ENCODE data around the gene GNRH2.
A peak's percentile ranks its signal among the peaks of the same experiment; 100 is the strongest.
"Not testable (repeated sequence)": the region's sequence is repeated elsewhere in the genome, so short reads cannot be mapped to it uniquely, and the experiment has no call there.

The GNRH2 gene

GRCh38 chr20:3072530-3073250, 29.3 kb downstream of the GNRH2 start:
- no peak for DNase-seq

GRCh38 chr20:3073251-3073643, 29.8 kb downstream of the GNRH2 start:
- DNase-seq, result not testable (repeated sequence)

GRCh38 chr20:3074812-3075211, 31.4 kb downstream of the GNRH2 start:
- DNase-seq, result no peak

- not testable (repeated sequence) for DNase-seq
These were observed 31.9 kb downstream of the GNRH2 start for GRCh38 chr20:3075315-3075714.

GRCh38 chr20:3077618-3078134, 34.3 kb downstream of the GNRH2 start:
- DNase-seq, result no peak

- DNase-seq, result peak in 24 of 51 donors; percentile 10 to 70 (median 30)
These were observed 37.5 kb downstream of the GNRH2 start for GRCh38 chr20:3080939-3081388.

- DNase-seq, result no peak
These were observed 38.2 kb downstream of the GNRH2 start for GRCh38 chr20:3081641-3082040.

GRCh38 chr20:3082306-3082951, 39.0 kb downstream of the GNRH2 start:
- no peak for DNase-seq

GRCh38 chr20:3082955-3083952, 39.8 kb downstream of the GNRH2 start:
- DNase-seq, result no peak

- no peak for DNase-seq
These were observed 41.0 kb downstream of the GNRH2 start, which contains the start of gene AVP for GRCh38 chr20:3084283-3084985. Gene AVP (minus strand): TSS chr20:3084724. CDS start chr20:3084674, 50 bp downstream.

GRCh38 chr20:3084986-3085360, 41.6 kb downstream of the GNRH2 start:
- DNase-seq, result no peak

- DNase-seq, result no peak
These were observed 42.2 kb downstream of the GNRH2 start for GRCh38 chr20:3085571-3086072.

- no peak for DNase-seq
These were observed 44.6 kb downstream of the GNRH2 start for GRCh38 chr20:3088031-3088430.

GRCh38 chr20:3090565-3090964, 47.1 kb downstream of the GNRH2 start:
- DNase-seq, result no peak

- no peak for DNase-seq
These were observed 49.4 kb downstream of the GNRH2 start for GRCh38 chr20:3092611-3093379.

- DNase-seq, result no peak
These were observed 50.5 kb downstream of the GNRH2 start for GRCh38 chr20:3093861-3094361.

- DNase-seq, result no peak
These were observed 51.6 kb downstream of the GNRH2 start for GRCh38 chr20:3094848-3095629.
